H1 (cell line): ENCODE measurements around the gene SPSB3. TPM values are rescaled to one million over a fixed set of nuclear protein-coding genes. Genes with fewer than 3 reads are reported as not detected.

Experiments
- CTCF ChIA-PET: fragments of 300-600 bp; sonication (Branson Sonifier 250); formaldehyde crosslinking; loops from one replicate; lab custom pipeline; 2021; ENCODE audit not compliant: partially characterized antibody; lab: Charles Lee
- POLR2A ChIA-PET: fragments of 300-600 bp; sonication (Branson Sonifier 250); formaldehyde crosslinking; loops from one replicate; lab custom pipeline; 2021; ENCODE audit warnings: inconsistent platforms; ENCODE audit not compliant: partially characterized antibody; lab: Charles Lee
- DNase-seq, 2 experiments: peaks; one replicate each; pipeline versions ENCODE4 v3.0.0 to v3.0.0-alpha.2; 2010 to 2022; ENCODE audit warnings: low spot score in 2 of 2, low read depth in 1 of 2, mixed read lengths in 1 of 2
- FAIRE-seq: peaks from 2 replicates; lab custom pipeline; 2011; peaks lifted over from hg19 to GRCh38; lab: Jason Lieb, UNC
- H2AFZ ChIP-seq: 2 replicates; pipeline ENCODE4 v1.8.1; 2012; ENCODE audit warnings: low read length, inconsistent platforms
- H2AK5ac ChIP-seq: 2 replicates; pipeline ENCODE4 v1.6.1; 2013; ENCODE audit warnings: low read depth, low read length
- H2BK120ac ChIP-seq: replicated peaks from 2 replicates; pipeline ENCODE3; 2013; ENCODE audit warnings: low read depth, low read length, inconsistent platforms
- H2BK12ac ChIP-seq: 2 replicates; pipeline ENCODE4 v1.6.1; 2013; ENCODE audit warnings: low read depth, low read length
- H2BK15ac ChIP-seq: 2 replicates; pipeline ENCODE4 v1.6.1; 2013; ENCODE audit warnings: low read length
- H2BK20ac ChIP-seq: 2 replicates; pipeline ENCODE4 v1.6.1; 2013; ENCODE audit warnings: low read length
- H2BK5ac ChIP-seq: 2 replicates; pipeline ENCODE4 v1.6.1; 2013; ENCODE audit warnings: low read depth, low read length
- H3K14ac ChIP-seq: 2 replicates; pipeline ENCODE4 v1.6.1; 2013; ENCODE audit warnings: inconsistent platforms; ENCODE audit not compliant: insufficient read length
- H3K18ac ChIP-seq: 2 replicates; pipeline ENCODE4 v1.6.1; 2013; ENCODE audit warnings: low read length; ENCODE audit errors: extremely low read depth
- H3K23ac ChIP-seq: 2 replicates; pipeline ENCODE4 v1.6.1; 2013; ENCODE audit warnings: inconsistent platforms; ENCODE audit not compliant: insufficient read length
- H3K23me2 ChIP-seq: 2 replicates; pipeline ENCODE4 v1.6.1; 2013; ENCODE audit warnings: low read depth, low read length
- H3K27ac ChIP-seq: 2 replicates; pipeline ENCODE4 v1.6.1; 2011; ENCODE audit warnings: low read depth, low read length, inconsistent platforms
- H3K27me3 ChIP-seq, 4 experiments: replicated peaks in 1 of 4; 1 replicate in 1 of 4; 2 replicates in 3 of 4; pipeline versions ENCODE4 v1.6.1 to v1.8.1; 2011 to 2013; ENCODE audit warnings: low read length in 3 of 4, mild to moderate bottlenecking in 3 of 4, inconsistent platforms in 2 of 4, mixed read lengths in 2 of 4, moderate library complexity in 1 of 4; ENCODE audit not compliant: control insufficient read depth in 3 of 4, insufficient read depth in 3 of 4; ENCODE audit errors: extremely low read depth in 1 of 4
- H3K36me3 ChIP-seq, 4 experiments: 2 replicates each; pipeline versions ENCODE4 v1.6.1 to v1.8.1; 2011 to 2013; ENCODE audit warnings: mild to moderate bottlenecking in 4 of 4, low read length in 3 of 4, moderate library complexity in 2 of 4, control low read depth in 1 of 4, inconsistent platforms in 1 of 4; ENCODE audit not compliant: insufficient read depth in 4 of 4, control insufficient read depth in 2 of 4
- H3K4ac ChIP-seq: replicated peaks from 2 replicates; pipeline ENCODE3; 2013; ENCODE audit warnings: low read length, low read depth, mixed read lengths, inconsistent platforms; ENCODE audit not compliant: insufficient read length
- H3K4me1 ChIP-seq, 4 experiments: replicated peaks in 1 of 4; 1 replicate in 1 of 4; 2 replicates in 3 of 4; pipeline versions ENCODE4 v1.6.1 to v1.8.1; 2011 to 2013; ENCODE audit warnings: low read length in 3 of 4, inconsistent platforms in 2 of 4, mixed read lengths in 1 of 4; ENCODE audit not compliant: insufficient read depth in 4 of 4, control insufficient read depth in 3 of 4
- H3K4me2 ChIP-seq, 2 experiments: 2 replicates each; pipeline versions ENCODE4 v1.6.1 to v1.8.1; 2011 to 2013; ENCODE audit warnings: low read depth in 2 of 2, low read length in 2 of 2, control low read depth in 1 of 2, inconsistent platforms in 1 of 2, mild to moderate bottlenecking in 1 of 2; ENCODE audit not compliant: insufficient read depth in 1 of 2
- H3K4me3 ChIP-seq, 4 experiments: fragments of 200-600, 300-600 bp in 1 of 4; sonication (generic), shearing (Covaris generic), sonication (Bioruptor Twin) in 1 of 4; 2 replicates each; pipeline versions ENCODE4 v1.5.1 to v1.8.1; 2011 to 2016; ENCODE audit warnings: low read length in 4 of 4, low read depth in 3 of 4, control low read depth in 2 of 4, inconsistent platforms in 2 of 4, mild to moderate bottlenecking in 2 of 4, mixed read lengths in 1 of 4, moderate library complexity in 1 of 4; ENCODE audit not compliant: insufficient read depth in 2 of 4; ENCODE audit errors: extremely low read depth in 1 of 4
- H3K56ac ChIP-seq: replicated peaks from 2 replicates; pipeline ENCODE3; 2013; ENCODE audit warnings: low read depth, mild to moderate bottlenecking, mixed read lengths, low read length, inconsistent platforms; ENCODE audit not compliant: insufficient read length
- H3K79me1 ChIP-seq: 2 replicates; pipeline ENCODE4 v1.6.1; 2013; ENCODE audit warnings: low read depth, low read length, control low read depth
- H3K79me2 ChIP-seq, 2 experiments: 2 replicates each; pipeline versions ENCODE4 v1.6.1 to v1.8.1; 2012 to 2013; ENCODE audit warnings: low read length in 2 of 2, mild to moderate bottlenecking in 2 of 2, inconsistent platforms in 1 of 2; ENCODE audit not compliant: insufficient read depth in 2 of 2, control insufficient read depth in 1 of 2
- H3K9ac ChIP-seq, 4 experiments: replicated peaks in 1 of 4; 1 replicate in 1 of 4; 2 replicates in 3 of 4; pipeline versions ENCODE4 v1.6.1 to v1.8.1; 2011 to 2013; ENCODE audit warnings: low read depth in 3 of 4, low read length in 3 of 4, control low read depth in 2 of 4, mild to moderate bottlenecking in 2 of 4, moderate library complexity in 2 of 4, inconsistent platforms in 1 of 4; ENCODE audit errors: extremely low read depth in 1 of 4
- H3K9me3 ChIP-seq, 2 experiments: 2 replicates each; pipeline versions ENCODE4 v1.6.1 to v1.8.1; 2012 to 2013; ENCODE audit warnings: mild to moderate bottlenecking in 2 of 2, moderate library complexity in 2 of 2, control low read depth in 1 of 2, inconsistent platforms in 1 of 2, low read depth in 1 of 2, low read length in 1 of 2, mixed read lengths in 1 of 2; ENCODE audit not compliant: insufficient read depth in 2 of 2
- H4K20me1 ChIP-seq, 2 experiments: replicated peaks in 1 of 2; 2 replicates each; pipeline versions ENCODE3 to v1.8.1; 2011 to 2013; ENCODE audit warnings: inconsistent platforms in 2 of 2, low read length in 2 of 2, mild to moderate bottlenecking in 1 of 2; ENCODE audit not compliant: insufficient read depth in 2 of 2, control insufficient read depth in 1 of 2
- H4K5ac ChIP-seq: 2 replicates; pipeline ENCODE4 v1.6.1; 2013; ENCODE audit warnings: low read length, low read depth, mixed read lengths, inconsistent platforms; ENCODE audit not compliant: insufficient read length
- H4K8ac ChIP-seq: 2 replicates; pipeline ENCODE4 v1.8.0; 2013; ENCODE audit warnings: mild to moderate bottlenecking, moderate library complexity, low read length, inconsistent platforms; ENCODE audit not compliant: insufficient read depth; ENCODE audit errors: extremely low read depth
- H4K91ac ChIP-seq: replicated peaks from 2 replicates; pipeline ENCODE3; 2013; ENCODE audit warnings: low read length, mixed read lengths, inconsistent platforms; ENCODE audit not compliant: insufficient read length
- BRCA1 ChIP-seq: IDR thresholded peaks from 2 replicates; pipeline ENCODE4 v1.6.1; 2012; ENCODE audit warnings: low read depth, low read length, improper control_type of control experiment
- CREB1 ChIP-seq: IDR thresholded peaks from 2 replicates; pipeline ENCODE4 v1.6.1; 2012; ENCODE audit warnings: inconsistent platforms
- CTBP2 ChIP-seq: IDR thresholded peaks from 2 replicates; pipeline ENCODE4 v1.7.0; 2011; ENCODE audit warnings: borderline replicate concordance, mild to moderate bottlenecking, moderate library complexity, mixed read lengths, low read length; ENCODE audit not compliant: insufficient read depth, insufficient read length
- GABPA ChIP-seq: IDR thresholded peaks from 2 replicates; pipeline ENCODE4 v1.6.1; 2011; ENCODE audit warnings: mild to moderate bottlenecking, low read length, moderate library complexity, borderline replicate concordance; ENCODE audit not compliant: insufficient read depth
- MAFK ChIP-seq: IDR thresholded peaks from 2 replicates; pipeline ENCODE4 v1.6.1; 2012; ENCODE audit warnings: low read depth, mild to moderate bottlenecking, improper control_type of control experiment, low read length
- MAX ChIP-seq: IDR thresholded peaks from 2 replicates; pipeline ENCODE4 v1.6.1; 2012; ENCODE audit warnings: inconsistent platforms
- NRF1 ChIP-seq: IDR thresholded peaks from 2 replicates; pipeline ENCODE4 v1.6.1; 2011; ENCODE audit warnings: mild to moderate bottlenecking, low read depth, low read length, improper control_type of control experiment
- PHF8 ChIP-seq: fragments of 200-600 bp; sonication (generic); conservative IDR thresholded peaks from 2 replicates; pipeline ENCODE4 v1.7.1; 2012; ENCODE audit warnings: low read depth, mild to moderate bottlenecking, inconsistent platforms, low read length, moderate library complexity
- POU5F1 ChIP-seq: IDR thresholded peaks from 2 replicates; pipeline ENCODE4 v1.6.1; 2011; ENCODE audit warnings: low read depth, mild to moderate bottlenecking, low read length, moderate library complexity
- RAD21 ChIP-seq, 2 experiments: IDR thresholded peaks in 1 of 2; conservative IDR thresholded peaks in 1 of 2; 2 replicates each; pipeline ENCODE4 v1.6.1; 2011; ENCODE audit warnings: low read depth in 2 of 2, low read length in 2 of 2, improper control_type of control experiment in 1 of 2, inconsistent platforms in 1 of 2, mild to moderate bottlenecking in 1 of 2, moderate library complexity in 1 of 2
- SIX5 ChIP-seq: IDR thresholded peaks from 2 replicates; pipeline ENCODE4 v1.6.1; 2011; ENCODE audit warnings: mild to moderate bottlenecking, low read depth, low read length
- WGBS, 2 experiments: shearing (Covaris generic) in 1 of 2; methylation state at CpG; one replicate each; pipeline versions ENCODE4 v1.1.6 to v1.1.7; 2013 to 2015; ENCODE audit warnings: low lambda C conversion rate in 2 of 2, mixed read lengths in 2 of 2, inconsistent platforms in 1 of 2, low coverage in 1 of 2, missing lambda C conversion rate in 1 of 2; ENCODE audit not compliant: insufficient replicate concordance in 2 of 2, insufficient coverage in 1 of 2, insufficient read length in 1 of 2; ENCODE audit errors: extremely low coverage in 1 of 2, missing lambda C conversion rate in 1 of 2; 5-methylcytosine and 5-hydroxymethylcytosine counted together
- polyA plus RNA-seq, 7 experiments: library from polyadenylated mRNA; depleted of rRNA in 3 of 7; stranded (reverse) in 5 of 7; unstranded in 2 of 7; fragments of >200 nt in 5 of 7; fragments of 200-250 nt in 2 of 7; gene quantifications; 1 replicate in 5 of 7; 2 replicates in 1 of 7; 4 replicates in 1 of 7; pipeline versions ENCODE4 v1.2.1 to v1.2.3, GENCODE V29; 2011 to 2013; ENCODE audit warnings: missing spikeins in 2 of 7, mixed read lengths in 2 of 7
- total RNA-seq: library from RNA; stranded (reverse); fragmentation: NEBNext Ultra II Directional; extraction: Animal tissue kit (Norgen Biotek cat#: 25700); gene quantifications from 2 replicates; pipeline ENCODE4 v1.2.1, GENCODE V29; 2021

The SPSB3 gene
- total and polyA plus RNA-seq, 2 of the 8 experiments (the other 6 are each of a cell fraction or from before 2014, with no cell fraction given): 22.5 to 37.8 TPM

GRCh38 chr16:1794908-1795666 is 12.7 kb upstream of the SPSB3 start:
- Histone ChIP-seq H3K4ac (no peak overlapping the region), H3K56ac (no peak overlapping the region), H2BK12ac (no peak overlapping the region), H3K27me3 (no peaks in the 10 kb centered on the region), H3K4me2 (no peak overlapping the region), H4K8ac (no peak overlapping the region), H3K4me1 (no peaks in the 10 kb centered on the region), H2BK20ac (no peak overlapping the region), H2BK15ac (no peak overlapping the region), H4K20me1 (peaks cover 0 to 2% of the 10 kb centered on the region in 2 experiments)
- CTCF ChIA-PET: interaction anchor here (1.3 kb wide), 1 partner anchor 28 kb away, joined by 4 read pairs; no protein-coding TSS in a partner anchor
- no peak for TF ChIP-seq BRCA1
- no peak for TF ChIP-seq GABPA
- TF ChIP-seq NRF1: no peak
- no peak for TF ChIP-seq CTBP2
- no peak for TF ChIP-seq RAD21 (IDR thresholded peaks at IDR 0.05 in 1 of 2, conservative IDR thresholded peaks at IDR 0.05 in 1 of 2; ENCODE audit: low read depth in 2 of 2, low read length in 2 of 2)
- TF ChIP-seq MAFK: no peak
- no peak for TF ChIP-seq PHF8
- no peak for TF ChIP-seq MAX
- no peak for TF ChIP-seq POU5F1
- no peak for TF ChIP-seq SIX5
- no peak for TF ChIP-seq CREB1
- TF ChIP-seq, all 59 proteins: peak for 0
- no peak overlapping the region for H3K14ac ChIP-seq
- WGBS, 2 experiments: 90% methylated on average over 26 of the region's 32 CpGs; no CpG with 5 or more reads in 1 of the 2 experiments
- H3K18ac ChIP-seq: no peak overlapping the region
- H3K9me3 ChIP-seq: peaks cover 18 to 20% of the 10 kb centered on the region in 2 experiments
- H3K23me2 ChIP-seq: no peaks in the 10 kb centered on the region
- H4K91ac ChIP-seq: no peak overlapping the region
- H3K27ac ChIP-seq: no peak overlapping the region
- H2BK5ac ChIP-seq: 0 out of 2 replicates have a peak overlapping the region, but pooled peaks have one; percentile 26
- no peak for FAIRE-seq
- no peaks in the 10 kb centered on the region; the same call in 1 of the 2 replicates for H3K79me1 ChIP-seq
- no peaks in the 10 kb centered on the region for H3K79me2 ChIP-seq
- H4K5ac ChIP-seq: no peak overlapping the region
- H3K36me3 ChIP-seq: peaks cover 0 to 15% (median 0%) of the 10 kb centered on the region in 4 experiments; a peak in 2 of 8 replicates
- no peak overlapping the region for H2AFZ ChIP-seq
- no peak for DNase-seq
- no peak overlapping the region for H3K9ac ChIP-seq
- H2AK5ac ChIP-seq: 0 out of 2 replicates have a peak overlapping the region, but pooled peaks have one; percentile 24
- POLR2A ChIA-PET: interaction anchor here (1.0 to 3.3 kb wide), 4 partner anchors 13 to 32 kb away, joined by 3 to 19 read pairs (median 4); partner anchors contain the start of genes EME2, FAHD1, HAGH and MRPS34
- H2BK120ac ChIP-seq: no peak overlapping the region
- no peak overlapping the region for H3K4me3 ChIP-seq
- H3K23ac ChIP-seq: no peak overlapping the region
